HG03066 (cell line): Measurements from ENCODE around the gene RASGRF2.

Experiments
- ATAC-seq: cut with Tn5 transposase; IDR thresholded peaks from one replicate; pipeline ENCODE4 v1.9.1; 2021; ENCODE audit warnings: low read depth; ENCODE audit not compliant: unreplicated experiment

The RASGRF2 gene

DNA sequence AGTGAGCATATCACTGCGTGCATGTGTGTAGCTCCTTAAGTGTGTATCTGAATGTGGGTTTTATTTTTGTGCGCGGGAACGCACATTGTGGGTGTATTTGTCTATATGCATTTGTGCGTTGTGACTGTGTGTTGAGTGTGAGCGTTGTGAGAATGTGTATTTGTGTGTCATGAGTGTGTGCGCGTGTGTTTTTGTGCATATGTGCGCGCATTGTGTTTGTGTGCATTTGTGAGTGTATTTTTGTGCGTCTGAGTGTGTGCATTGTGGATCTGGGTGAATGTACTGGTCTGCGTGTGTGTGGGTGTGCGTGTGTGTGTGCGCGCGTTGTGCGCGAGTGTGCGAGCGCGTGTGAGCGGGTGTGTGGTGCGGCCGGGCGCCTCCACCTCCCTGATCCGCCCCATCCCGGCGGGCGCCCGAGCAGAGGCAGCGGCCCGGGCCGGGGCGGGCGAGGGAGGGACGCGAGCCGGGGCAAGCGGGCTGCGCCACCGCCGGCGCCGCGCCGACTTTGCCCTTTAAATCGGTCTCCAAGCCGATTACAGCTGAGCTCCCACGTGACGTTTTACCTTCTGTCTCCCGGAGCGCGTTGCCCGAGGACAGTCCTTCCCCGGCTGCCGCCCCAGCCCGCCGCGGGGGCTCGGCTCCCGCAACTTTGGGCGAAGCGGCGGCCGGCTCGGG lies at the start of gene RASGRF2:
RASGRF2 (plus strand) TSS at position 596 of the 675 bp plus-strand sequence. CDS start 376 bp downstream, outside the sequence.
- ATAC-seq = no peak

GRCh38 chr5:80912479-80912878 lies 47.7 kb upstream of the RASGRF2 start:
- no peak for ATAC-seq

DNA sequence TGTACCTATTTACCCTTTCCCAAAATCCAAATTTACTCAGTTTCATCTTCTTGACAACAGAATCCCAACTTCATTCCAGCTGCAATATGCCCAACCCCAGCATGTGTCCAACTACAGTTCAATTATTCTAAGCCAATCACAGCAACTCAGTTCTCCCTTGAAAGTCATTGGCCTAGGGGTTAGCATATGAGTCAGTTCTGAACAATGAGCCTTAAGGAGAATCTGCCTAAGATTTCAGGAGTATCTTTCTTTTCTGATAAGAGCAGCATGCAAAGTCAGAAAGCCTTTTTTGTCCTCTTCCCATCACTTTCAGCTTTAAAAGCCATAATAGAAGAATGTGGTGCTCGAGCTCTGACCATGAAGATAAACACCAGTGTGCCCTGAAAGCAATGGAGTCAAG lies 44.4 kb upstream of the RASGRF2 start:
- no peak for ATAC-seq

DNA sequence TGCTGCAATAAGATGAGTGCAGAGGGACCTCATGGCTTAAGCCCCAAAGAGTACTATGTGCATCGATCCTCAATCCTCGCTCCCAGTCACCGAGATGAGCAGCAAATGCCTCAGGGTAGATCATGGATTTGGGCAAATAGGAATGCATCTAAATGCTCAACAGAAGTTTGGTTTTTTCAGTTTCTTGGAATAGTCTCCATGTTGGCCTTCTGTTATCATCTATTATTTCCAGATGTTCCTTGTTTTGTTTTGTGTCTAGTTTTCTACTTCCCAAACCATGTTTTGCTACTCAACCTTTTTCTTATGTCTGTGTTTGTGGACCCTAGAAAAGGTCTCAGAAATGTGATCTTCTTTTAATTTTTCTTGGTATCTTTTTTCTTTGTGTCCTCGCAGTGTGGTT lies 43.5 kb upstream of the RASGRF2 start:
- no peak for ATAC-seq

GRCh38 chr5:80917631-80918030 lies 42.5 kb upstream of the RASGRF2 start:
- no peak for ATAC-seq

GRCh38 chr5:80919678-80920196 lies 40.4 kb upstream of the RASGRF2 start:
- no peak for ATAC-seq

- no peak for ATAC-seq
Observed at GRCh38 chr5:80920333-80920732, 39.8 kb upstream of the RASGRF2 start.

- no peak for ATAC-seq
Observed at GRCh38 chr5:80921026-80921425, 39.1 kb upstream of the RASGRF2 start.

DNA sequence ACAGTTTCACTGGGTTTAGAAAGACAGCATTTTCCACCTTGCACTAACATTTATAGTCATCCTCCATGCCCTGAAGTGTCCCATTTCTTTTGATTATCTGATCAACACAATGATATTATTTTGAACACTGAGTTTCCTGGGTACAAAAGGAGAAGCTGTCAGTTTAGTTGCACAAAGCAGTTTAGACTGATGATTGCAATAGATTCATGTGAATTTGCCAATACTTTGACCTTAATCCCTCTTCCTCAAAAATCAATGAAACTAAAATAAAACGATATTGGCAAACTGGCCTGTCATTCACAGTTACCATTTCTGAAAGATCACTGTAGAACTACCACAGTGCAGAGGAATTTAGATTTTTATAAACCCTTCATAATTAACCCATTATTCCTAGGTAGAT lies 34.2 kb upstream of the RASGRF2 start:
- no peak for ATAC-seq

DNA sequence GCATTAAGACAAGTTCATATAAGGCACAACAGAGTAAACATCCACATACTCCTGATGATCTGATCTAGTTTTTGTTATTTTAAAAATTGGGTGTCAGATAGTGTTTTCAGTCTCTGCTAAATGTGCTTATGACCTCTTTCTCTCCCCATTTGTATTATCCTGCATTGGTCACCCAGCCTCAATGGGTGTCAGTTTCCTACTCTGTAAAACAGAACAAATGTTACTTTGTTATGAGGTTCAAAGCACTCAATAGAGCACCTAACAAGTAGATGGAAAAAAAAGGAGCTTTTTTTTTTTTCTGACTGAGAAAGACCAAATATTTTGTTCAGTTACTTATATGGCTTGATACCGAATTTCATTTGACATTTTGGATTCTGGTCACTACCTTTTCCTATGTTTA lies 33.6 kb upstream of the RASGRF2 start:
- ATAC-seq = no peak

DNA sequence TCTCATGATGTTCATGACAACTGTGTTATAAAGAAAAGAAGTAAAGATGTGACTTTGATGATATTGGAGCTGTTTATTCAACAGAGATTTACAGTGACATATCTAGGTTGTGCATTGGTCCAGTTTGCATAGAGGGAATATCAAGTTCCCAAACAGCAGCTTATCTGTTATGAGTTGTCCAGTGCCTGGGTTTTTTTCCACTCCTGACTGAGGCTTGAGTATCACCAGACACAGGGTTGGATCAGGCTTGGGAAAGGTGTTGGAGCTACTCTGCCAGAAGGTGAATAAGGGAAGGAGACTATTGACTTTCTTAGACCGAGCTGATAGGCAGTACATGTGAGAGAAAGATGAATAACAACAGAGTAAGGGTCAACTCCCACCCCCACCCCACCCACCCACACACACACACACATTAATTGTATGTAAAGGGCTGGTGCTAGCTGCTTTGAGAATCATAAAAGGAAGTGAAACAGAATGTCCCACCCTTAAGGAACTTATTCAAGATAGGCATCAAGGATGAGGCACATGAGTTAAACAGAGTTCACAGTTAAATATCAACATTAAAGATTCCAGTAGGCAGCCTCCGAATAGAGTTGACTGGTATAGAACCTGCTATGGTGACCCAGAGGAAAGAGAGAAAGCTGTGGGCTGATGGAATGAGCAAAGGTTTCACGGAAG lies 33.0 kb upstream of the RASGRF2 start:
- no peak for ATAC-seq

DNA sequence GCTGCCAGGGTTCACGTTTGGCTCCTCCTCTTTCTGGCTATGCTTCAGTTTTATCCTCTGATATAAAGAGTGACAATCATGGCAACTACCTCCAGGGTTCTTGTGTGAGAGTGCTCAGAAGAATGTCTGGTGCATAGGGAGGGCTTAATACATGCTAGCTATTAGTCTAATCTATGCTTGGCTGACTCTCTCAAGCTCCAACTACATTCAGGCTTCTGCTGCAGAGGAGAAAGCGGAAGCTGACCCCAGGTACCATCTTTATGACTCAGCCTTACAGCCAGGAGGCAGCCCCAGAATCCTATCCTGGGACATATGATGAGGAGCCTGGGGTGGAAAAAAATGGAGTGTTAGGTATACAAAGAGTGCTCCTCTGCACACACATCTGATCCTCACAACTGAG lies 32.1 kb upstream of the RASGRF2 start:
- ATAC-seq = no peak

- ATAC-seq = no peak
Observed at GRCh38 chr5:80930940-80931339, 29.2 kb upstream of the RASGRF2 start.

DNA sequence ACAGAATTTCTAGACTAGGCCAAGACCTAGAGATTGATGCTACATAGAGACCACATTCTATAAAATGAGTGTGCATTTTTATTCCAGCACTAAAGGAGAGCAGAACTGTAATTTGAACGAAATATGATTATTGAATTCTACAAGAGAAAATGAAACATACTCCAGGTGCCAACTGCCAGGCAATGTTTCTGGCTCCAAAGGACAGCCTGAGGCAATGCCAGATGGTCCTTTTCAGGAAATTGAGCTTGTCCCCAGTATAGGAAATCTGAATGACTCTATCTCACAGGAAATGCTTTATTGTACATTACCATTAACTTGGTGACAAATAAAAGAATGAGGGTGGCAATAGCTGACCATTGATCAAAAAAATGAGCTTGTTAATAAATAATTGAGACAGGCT lies 28.8 kb upstream of the RASGRF2 start:
- ATAC-seq = no peak

DNA sequence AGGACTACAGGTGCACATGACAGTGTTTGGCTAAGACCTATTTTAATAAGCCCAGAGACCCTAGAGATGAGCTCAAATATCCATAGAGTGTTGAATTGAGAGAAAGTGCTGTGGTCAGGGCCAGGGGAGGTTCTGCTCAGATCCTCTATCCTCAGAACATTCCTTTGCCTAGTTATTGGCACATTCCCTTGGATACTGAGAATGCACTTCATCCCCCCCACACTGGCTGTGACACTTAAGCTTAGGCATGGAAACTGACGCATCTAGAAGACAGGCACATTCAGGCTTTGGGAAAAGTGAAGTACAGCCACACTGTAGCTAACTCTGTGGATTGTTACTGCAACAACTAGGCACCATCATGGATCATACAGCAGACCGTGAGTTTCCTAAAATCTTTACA lies 27.1 kb upstream of the RASGRF2 start:
- no peak for ATAC-seq

GRCh38 chr5:80934751-80935150 lies 25.4 kb upstream of the RASGRF2 start:
- ATAC-seq = no peak

- ATAC-seq = no peak
Observed at GRCh38 chr5:80935811-80936385, 24.3 kb upstream of the RASGRF2 start.

GRCh38 chr5:80936881-80937280 lies 23.3 kb upstream of the RASGRF2 start:
- no peak for ATAC-seq

GRCh38 chr5:80937584-80938356 lies 22.4 kb upstream of the RASGRF2 start:
- no peak for ATAC-seq

- no peak for ATAC-seq
Observed at GRCh38 chr5:80941496-80941895, 18.7 kb upstream of the RASGRF2 start.

- ATAC-seq = no peak
Observed at GRCh38 chr5:80951366-80951765, 8.8 kb upstream of the RASGRF2 start.
